OCI-LY3 (cell line): ENCODE data around the gene CHIT1.

Experiments
- H2AFZ ChIP-seq: fragments of 200-600, 300-600 bp; shearing (Covaris generic); 2 replicates; pipeline ENCODE4 v1.6.0; 2014; ENCODE audit warnings: antibody characterized with exemption, low read depth, low read length
- H3K27ac ChIP-seq: fragments of 200-600, 300-600 bp; sonication (generic); 2 replicates; pipeline ENCODE4 v1.5.1; 2014; ENCODE audit warnings: mild to moderate bottlenecking, low read length, moderate library complexity, mixed read lengths
- H3K27me3 ChIP-seq: fragments of 200-600, 300-600 bp; sonication (generic); 2 replicates; pipeline ENCODE4 v1.6.1; 2014; ENCODE audit warnings: low read depth, low read length, mixed read lengths
- H3K36me3 ChIP-seq: fragments of 200-600, 300-600 bp; sonication (generic); replicated peaks from 2 replicates; pipeline ENCODE3; 2014; ENCODE audit warnings: low read depth, low read length, mixed read lengths
- H3K4me1 ChIP-seq: fragments of 300-600, 200-600 bp; sonication (generic); 2 replicates; pipeline ENCODE4 v1.6.1; 2014; ENCODE audit warnings: low read length, mixed read lengths
- H3K4me2 ChIP-seq: fragments of 200-600, 300-600 bp; sonication (generic); 2 replicates; pipeline ENCODE4 v1.6.1; 2014; ENCODE audit warnings: low read length, mixed read lengths
- H3K4me3 ChIP-seq: fragments of 300-600, 200-600 bp; sonication (generic); 2 replicates; pipeline ENCODE4 v1.5.1; 2014; ENCODE audit warnings: antibody characterized with exemption, mild to moderate bottlenecking, low read length, moderate library complexity
- H3K79me2 ChIP-seq: fragments of 300-600, 200-600 bp; shearing (Covaris generic); 2 replicates; pipeline ENCODE4 v1.6.1; 2014; ENCODE audit warnings: mild to moderate bottlenecking, low read length, mixed read lengths
- H3K9ac ChIP-seq: fragments of 300-600, 200-600 bp; shearing (Covaris generic); 2 replicates; pipeline ENCODE4 v1.6.0; 2014; ENCODE audit warnings: mild to moderate bottlenecking, low read length, moderate library complexity
- H3K9me3 ChIP-seq: fragments of 200-600, 300-600 bp; shearing (Covaris generic); 2 replicates; pipeline ENCODE4 v1.6.1; 2014; ENCODE audit warnings: low read length, mixed read lengths; ENCODE audit not compliant: insufficient read depth
- H4K20me1 ChIP-seq: fragments of 200-600, 300-600 bp; sonication (generic); 2 replicates; pipeline ENCODE4 v1.6.1; 2016; ENCODE audit warnings: low read length, mixed read lengths; ENCODE audit not compliant: insufficient read depth
- CTCF ChIP-seq: fragments of 200-600, 300-600 bp; sonication (generic); IDR thresholded peaks from 2 replicates; pipeline ENCODE4 v1.5.1; 2014; ENCODE audit warnings: antibody characterized with exemption, low read length, low read depth
- EZH2phosphoT487 ChIP-seq: fragments of 200-600 bp; shearing (Covaris generic); IDR thresholded peaks from 2 replicates; pipeline ENCODE4 v1.6.1; 2018; ENCODE audit warnings: antibody characterized with exemption, mixed run types, low read depth

The CHIT1 gene

GRCh38 chr1:203173011-203173555, 56.4 kb downstream of the CHIT1 start:
- Histone ChIP-seq H3K27ac (no peak overlapping the region), H3K4me2 (peak overlapping the region; percentile 61), H3K9me3 (no peaks in the 10 kb centered on the region), H3K4me3 (0 out of 2 replicates have a peak overlapping the region, but pooled peaks have one; percentile 5), H3K36me3 (no peaks in the 10 kb centered on the region), H2AFZ (no peak overlapping the region), H3K4me1 (peaks cover 37% of the 10 kb centered on the region), H3K27me3 (peaks cover 61% of the 10 kb centered on the region), H4K20me1 (peaks cover 5% of the 10 kb centered on the region; the same call in 1 of the 2 replicates), H3K9ac (no peak overlapping the region), H3K79me2 (no peaks in the 10 kb centered on the region)
- no peak for TF ChIP-seq EZH2phosphoT487
- TF ChIP-seq CTCF = no peak

DNA sequence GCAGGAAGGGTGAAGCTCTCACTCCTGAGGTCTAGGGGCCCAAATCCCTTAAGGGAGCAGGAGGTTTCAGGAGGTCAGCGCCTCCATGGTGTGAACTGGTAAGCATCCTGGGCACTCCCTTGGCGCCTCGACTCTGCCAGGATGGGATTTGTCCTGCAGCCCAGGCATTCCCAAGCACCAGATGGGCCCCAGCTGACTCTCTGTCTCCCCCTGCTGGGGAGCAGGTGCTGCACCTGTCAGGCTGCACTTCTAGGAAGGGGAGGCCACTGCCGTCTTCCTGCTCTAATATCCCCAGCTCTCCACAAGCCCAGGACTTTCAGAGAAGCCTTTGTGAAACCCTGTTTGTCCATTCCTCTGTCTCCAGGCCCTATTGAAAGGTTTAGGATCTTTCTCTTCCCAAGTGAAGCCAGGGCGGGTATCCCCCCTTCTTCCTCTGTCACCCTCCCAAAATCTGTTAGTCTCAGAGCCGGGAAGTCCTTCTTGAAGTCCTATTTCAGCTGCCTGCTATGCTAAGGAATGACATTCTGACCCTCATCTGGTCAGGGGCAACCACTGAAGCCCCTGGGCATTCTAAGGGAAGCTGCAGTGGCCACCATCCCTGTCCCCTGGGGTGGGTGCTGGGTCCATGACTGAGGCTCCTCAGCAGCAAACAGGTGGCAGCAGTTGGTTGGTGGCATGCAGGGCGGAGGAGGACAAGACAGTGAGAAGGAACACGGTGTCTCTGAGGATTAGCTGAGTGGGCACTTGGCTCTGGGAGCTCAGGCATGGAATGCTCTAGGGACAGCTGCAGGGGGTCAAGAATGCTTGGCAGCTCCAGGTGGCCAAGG, 57.1 kb downstream of the CHIT1 start:
- Histone ChIP-seq H3K4me1 (peaks cover 37% of the 10 kb centered on the region), H3K79me2 (no peaks in the 10 kb centered on the region), H3K9ac (no peak overlapping the region), H3K27ac (no peak overlapping the region), H4K20me1 (peaks cover 5% of the 10 kb centered on the region; the same call in 1 of the 2 replicates), H2AFZ (no peak overlapping the region), H3K36me3 (no peaks in the 10 kb centered on the region), H3K4me2 (peak overlapping the region; percentile 2; the same call in 1 of the 2 replicates), H3K4me3 (no peak overlapping the region), H3K9me3 (no peaks in the 10 kb centered on the region), H3K27me3 (peaks cover 54% of the 10 kb centered on the region)
- no peak for TF ChIP-seq EZH2phosphoT487
- peak; percentile 83 for TF ChIP-seq CTCF

- H3K9ac ChIP-seq = no peak overlapping the region
- no peaks in the 10 kb centered on the region for H3K36me3 ChIP-seq
- H3K27me3 ChIP-seq = peaks cover 47% of the 10 kb centered on the region
- peaks cover 5% of the 10 kb centered on the region; the same call in 1 of the 2 replicates for H4K20me1 ChIP-seq
- no peak overlapping the region for H2AFZ ChIP-seq
- TF ChIP-seq EZH2phosphoT487 (no peak), CTCF (no peak)
- no peak overlapping the region for H3K4me3 ChIP-seq
- H3K4me1 ChIP-seq = peaks cover 37% of the 10 kb centered on the region
- H3K27ac ChIP-seq = no peak overlapping the region
- H3K9me3 ChIP-seq = no peaks in the 10 kb centered on the region
- no peaks in the 10 kb centered on the region for H3K79me2 ChIP-seq
- no peak overlapping the region for H3K4me2 ChIP-seq
Observed at GRCh38 chr1:203171341-203172183, 57.9 kb downstream of the CHIT1 start.
